Cardiac muscle cell (in vitro differentiated cells and primary cell): ENCODE measurements around the gene TEX12. TPM values are rescaled to one million over a fixed set of nuclear protein-coding genes. Genes with fewer than 3 reads are reported as not detected.
A peak's percentile ranks its signal among the peaks of the same experiment; 100 is the strongest.

Experiments
- DNase-seq, 2 donors: peaks; one replicate each; pipeline versions ENCODE4 v3.0.0 to v3.0.0-alpha.2; 2010 to 2017; ENCODE audit warnings: low read depth in 1 of 2, low spot score in 1 of 2
- H3K27ac ChIP-seq: fragments of 200-600 bp; sonication (generic); 2 replicates; pipeline ENCODE4 v1.5.1; 2016
- H3K27me3 ChIP-seq: fragments of 200-600 bp; sonication (generic); 2 replicates; pipeline ENCODE4 v1.6.0; 2016; ENCODE audit warnings: control low read depth
- H3K36me3 ChIP-seq: fragments of 200-600 bp; sonication (generic); 2 replicates; pipeline ENCODE4 v1.5.1; 2016; ENCODE audit warnings: control low read depth
- H3K4me1 ChIP-seq: fragments of 200-600 bp; sonication (generic); 2 replicates; pipeline ENCODE4 v1.8.1; 2017; ENCODE audit warnings: low read depth, mild to moderate bottlenecking, mixed run types
- H3K4me3 ChIP-seq: fragments of 200-600 bp; sonication (generic); 2 replicates; pipeline ENCODE4 v1.5.1; 2016; ENCODE audit warnings: mild to moderate bottlenecking
- H3K9me3 ChIP-seq: fragments of 200-600 bp; sonication (generic); 2 replicates; pipeline ENCODE4 v1.5.1; 2017; ENCODE audit warnings: low read depth, mild to moderate bottlenecking, control low read depth
- polyA plus RNA-seq: library from polyadenylated mRNA; unstranded; fragments of >200 nt; fragmentation: Nextera tagmentation; extraction: Ambion mirVana; gene quantifications from 2 replicates; pipeline ENCODE4 v1.2.1, GENCODE V29; 2016
- total RNA-seq: library from RNA; depleted of rRNA; stranded (reverse); fragments of >200 nt; gene quantifications from 2 replicates; pipeline ENCODE4 v1.2.3, GENCODE V29; 2016
- TF ChIP-seq, protein P1 (sequence below): IDR thresholded peaks from 2 replicates; pipeline ENCODE4 v1.5.1; 2012; ENCODE audit warnings: low read depth, mild to moderate bottlenecking, low read length

TEX12 gene
- total and polyA plus RNA-seq, 2 experiments from 2014 or later, result 0.28 TPM; not detected in 1

DNA sequence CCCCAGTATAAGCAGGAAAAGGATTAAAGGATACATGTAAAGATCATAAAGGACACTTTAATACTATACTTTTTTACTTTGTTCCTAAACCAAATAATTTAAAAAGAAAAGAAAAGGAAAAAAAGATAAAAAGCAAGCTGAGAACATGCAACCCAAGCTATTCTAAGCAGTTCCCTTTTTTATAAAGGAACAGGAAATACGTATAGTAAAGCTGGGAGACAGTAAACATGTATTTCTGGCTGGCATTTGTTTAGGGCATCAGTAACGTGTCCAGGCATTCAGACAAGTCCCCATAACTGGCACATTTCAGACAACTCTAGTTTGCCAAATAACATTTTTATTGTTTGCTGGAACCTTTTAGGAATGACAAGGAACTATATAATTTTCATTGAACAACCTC lies 33.1 kb downstream of the TEX12 start:
- H3K9me3 ChIP-seq, result no peaks in the 10 kb centered on the region
- no peaks in the 10 kb centered on the region for H3K4me1 ChIP-seq
- TF ChIP-seq, protein P1, sequence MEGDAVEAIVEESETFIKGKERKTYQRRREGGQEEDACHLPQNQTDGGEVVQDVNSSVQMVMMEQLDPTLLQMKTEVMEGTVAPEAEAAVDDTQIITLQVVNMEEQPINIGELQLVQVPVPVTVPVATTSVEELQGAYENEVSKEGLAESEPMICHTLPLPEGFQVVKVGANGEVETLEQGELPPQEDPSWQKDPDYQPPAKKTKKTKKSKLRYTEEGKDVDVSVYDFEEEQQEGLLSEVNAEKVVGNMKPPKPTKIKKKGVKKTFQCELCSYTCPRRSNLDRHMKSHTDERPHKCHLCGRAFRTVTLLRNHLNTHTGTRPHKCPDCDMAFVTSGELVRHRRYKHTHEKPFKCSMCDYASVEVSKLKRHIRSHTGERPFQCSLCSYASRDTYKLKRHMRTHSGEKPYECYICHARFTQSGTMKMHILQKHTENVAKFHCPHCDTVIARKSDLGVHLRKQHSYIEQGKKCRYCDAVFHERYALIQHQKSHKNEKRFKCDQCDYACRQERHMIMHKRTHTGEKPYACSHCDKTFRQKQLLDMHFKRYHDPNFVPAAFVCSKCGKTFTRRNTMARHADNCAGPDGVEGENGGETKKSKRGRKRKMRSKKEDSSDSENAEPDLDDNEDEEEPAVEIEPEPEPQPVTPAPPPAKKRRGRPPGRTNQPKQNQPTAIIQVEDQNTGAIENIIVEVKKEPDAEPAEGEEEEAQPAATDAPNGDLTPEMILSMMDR, result no peak
- H3K27me3 ChIP-seq, result no peaks in the 10 kb centered on the region
- peaks cover 32% of the 10 kb centered on the region for H3K36me3 ChIP-seq
- H3K27ac ChIP-seq, result no peak overlapping the region
- DNase-seq, result no peak
- no peak overlapping the region for H3K4me3 ChIP-seq

DNA sequence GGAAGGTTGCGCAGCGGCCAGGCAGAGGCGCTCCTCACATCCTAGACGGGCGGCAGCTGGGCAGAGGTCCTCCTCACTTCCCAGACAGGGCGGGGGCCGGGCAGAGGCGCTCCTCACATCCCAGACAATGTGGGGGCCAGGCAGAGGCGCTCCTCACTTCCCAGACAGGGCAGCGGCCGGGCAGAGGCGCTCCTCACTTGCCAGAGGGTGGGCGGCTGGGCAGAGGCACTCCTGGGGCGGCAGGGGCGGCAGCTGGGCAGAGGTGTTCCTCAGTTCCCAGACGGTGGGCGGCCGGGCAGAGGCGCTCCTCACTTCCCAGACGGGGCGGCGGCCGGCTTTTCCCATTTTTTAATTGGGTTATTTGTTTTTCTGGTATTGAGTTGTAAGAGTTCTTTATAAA lies 38.9 kb downstream of the TEX12 start:
- no peak for DNase-seq
- Histone ChIP-seq H3K9me3 (no peaks in the 10 kb centered on the region), H3K36me3 (peaks cover 32% of the 10 kb centered on the region), H3K27me3 (no peaks in the 10 kb centered on the region), H3K4me1 (no peaks in the 10 kb centered on the region), H3K4me3 (no peak overlapping the region), H3K27ac (no peak overlapping the region)
- TF ChIP-seq, protein P1, result no peak

DNA sequence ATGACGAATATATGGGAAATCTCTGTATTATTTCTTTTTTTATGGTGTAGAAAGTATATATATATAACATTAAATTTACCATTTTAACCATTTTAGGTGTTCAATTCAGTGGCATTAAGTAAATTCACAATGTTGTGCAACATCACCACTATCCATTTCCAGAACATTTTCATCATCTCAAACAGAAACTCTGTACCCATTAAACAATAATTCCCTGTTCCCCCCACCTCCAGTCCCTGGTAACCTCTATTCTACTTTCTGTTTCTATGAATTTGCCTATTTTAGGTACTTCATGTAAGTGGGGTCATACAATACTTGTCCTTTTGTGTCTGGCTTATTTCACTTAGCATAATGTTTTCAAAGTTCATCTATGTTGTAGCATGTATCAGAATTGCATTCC lies 43.7 kb downstream of the TEX12 start:
- TF ChIP-seq, protein P1, result no peak
- H3K9me3 ChIP-seq, result no peaks in the 10 kb centered on the region
- H3K4me3 ChIP-seq, result no peak overlapping the region
- H3K27ac ChIP-seq, result no peak overlapping the region
- H3K27me3 ChIP-seq, result no peaks in the 10 kb centered on the region
- no peak for DNase-seq
- H3K4me1 ChIP-seq, result no peaks in the 10 kb centered on the region
- H3K36me3 ChIP-seq, result peaks cover 8% of the 10 kb centered on the region

DNA sequence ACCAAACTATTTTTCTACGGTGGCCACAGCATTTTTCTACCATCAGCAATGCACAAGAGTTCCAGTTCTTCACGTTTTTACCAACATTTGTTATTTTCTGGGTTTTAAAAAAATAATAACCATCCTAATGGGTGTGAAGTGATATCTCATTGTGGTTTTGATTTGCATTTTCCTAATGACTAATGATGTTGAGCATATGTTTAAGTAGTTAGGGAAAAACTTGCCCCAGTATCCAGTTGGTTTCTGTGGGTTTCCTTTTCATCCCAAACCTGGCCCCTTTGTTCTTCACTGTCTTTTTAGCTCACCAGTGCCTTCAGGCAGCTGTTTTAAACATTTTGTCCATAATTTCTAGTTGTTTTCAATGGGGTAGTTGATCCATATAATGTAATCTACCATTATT lies 44.4 kb downstream of the TEX12 start:
- DNase-seq, result no peak
- H3K4me1 ChIP-seq, result no peaks in the 10 kb centered on the region
- TF ChIP-seq, protein P1, result no peak
- no peaks in the 10 kb centered on the region for H3K9me3 ChIP-seq
- peaks cover 14% of the 10 kb centered on the region for H3K36me3 ChIP-seq
- no peak overlapping the region for H3K4me3 ChIP-seq
- H3K27me3 ChIP-seq, result no peaks in the 10 kb centered on the region
- no peak overlapping the region for H3K27ac ChIP-seq

DNA sequence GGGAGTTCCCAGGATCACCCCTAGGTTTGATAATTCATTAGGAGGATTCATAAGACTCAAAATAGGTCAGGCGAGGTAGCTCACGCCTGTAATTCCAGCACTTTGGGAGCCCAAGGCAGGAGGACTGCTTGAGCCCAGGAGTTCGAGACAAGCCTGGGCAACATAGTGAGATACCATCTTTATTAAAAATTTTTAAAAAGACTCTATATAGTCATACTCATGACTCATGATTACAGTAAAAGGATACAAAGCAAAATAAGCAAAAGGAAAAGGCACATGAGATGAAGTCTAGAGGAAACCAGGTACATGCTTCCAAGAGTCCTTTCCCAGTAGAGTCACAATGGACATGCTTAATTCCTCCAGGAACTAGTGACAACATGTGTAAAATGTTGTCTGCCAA lies 45.1 kb downstream of the TEX12 start:
- H3K4me1 ChIP-seq, result no peaks in the 10 kb centered on the region

More for the DNA sequence above, 45.1 kb downstream of the TEX12 start:
- no peaks in the 10 kb centered on the region for H3K27me3 ChIP-seq
- H3K36me3 ChIP-seq, result peaks cover 15% of the 10 kb centered on the region
- H3K27ac ChIP-seq, result peak overlapping the region; percentile 12
- no peak for DNase-seq
- no peaks in the 10 kb centered on the region for H3K9me3 ChIP-seq
- no peak overlapping the region for H3K4me3 ChIP-seq
- TF ChIP-seq, protein P1, result no peak
